ENCODE measurements around the gene UTP20. TPM values are rescaled to one million over a fixed set of nuclear protein-coding genes. Genes with fewer than 3 reads are reported as not detected.
"Not testable (repeated sequence)": the region's sequence is repeated elsewhere in the genome, so short reads cannot be mapped to it uniquely, and the experiment has no call there.

The UTP20 gene
- total RNA-seq, 2 donors from 2014 or later: 22.7 to 37.9 TPM

- not testable (repeated sequence) for H3K4me1 Mint-ChIP-seq (ENCODE audit: low read depth in 2 of 2); H3K27me3 Mint-ChIP-seq; H3K27ac Mint-ChIP-seq; H3K9me3 Mint-ChIP-seq; DNase-seq (ENCODE audit: low spot score); H3K36me3 Mint-ChIP-seq; ATAC-seq; H3K4me3 Mint-ChIP-seq
These were observed 142.2 kb downstream of the UTP20 start for GRCh38 chr12:101422066-101422465.

GRCh38 chr12:101424620-101425019 lies 144.7 kb downstream of the UTP20 start:
- no peaks in the 10 kb centered on the region for H3K9me3 Mint-ChIP-seq
- DNase-seq (ENCODE audit: low spot score): no peak
- H3K4me1 Mint-ChIP-seq (ENCODE audit: low read depth in 2 of 2): no peaks in the 10 kb centered on the region
- H3K36me3 Mint-ChIP-seq: no peaks in the 10 kb centered on the region
- H3K4me3 Mint-ChIP-seq: no peak overlapping the region
- H3K27me3 Mint-ChIP-seq: peaks cover 0 to 3% of the 10 kb centered on the region in 2 donors
- no peak overlapping the region for H3K27ac Mint-ChIP-seq
- ATAC-seq: no peak

- Mint-ChIP-seq H3K9me3 (no peaks in the 10 kb centered on the region), H3K36me3 (no peaks in the 10 kb centered on the region), H3K27ac (no peak overlapping the region), H3K27me3 (peaks cover 0 to 5% of the 10 kb centered on the region in 2 donors), H3K4me3 (no peak overlapping the region), H3K4me1 (ENCODE audit: low read depth in 2 of 2) (no peaks in the 10 kb centered on the region)
- DNase-seq (ENCODE audit: low spot score) (no peak), ATAC-seq (no peak)
These were observed 150.6 kb downstream of the UTP20 start for GRCh38 chr12:101430456-101430855.

- H3K4me1 Mint-ChIP-seq (ENCODE audit: low read depth in 2 of 2): no peaks in the 10 kb centered on the region
- no peaks in the 10 kb centered on the region for H3K9me3 Mint-ChIP-seq
- ATAC-seq (no peak), DNase-seq (ENCODE audit: low spot score) (no peak)
- no peak overlapping the region for H3K4me3 Mint-ChIP-seq
- no peak overlapping the region for H3K27ac Mint-ChIP-seq
- no peaks in the 10 kb centered on the region for H3K36me3 Mint-ChIP-seq
- peaks cover 0 to 8% of the 10 kb centered on the region in 2 donors for H3K27me3 Mint-ChIP-seq
These were observed 156.2 kb downstream of the UTP20 start for GRCh38 chr12:101436136-101436535.

Other genes starting within 250 kb of the UTP20 start
- gene SLC5A8, start 69.9 kb upstream of the UTP20 start, total RNA-seq: not detected
- 10 to 100 TPM; 47.1 to 71.2 TPM for gene ARL1, start 127.7 kb downstream of the UTP20 start, total RNA-seq
- gene SPIC, start 195.2 kb downstream of the UTP20 start, total RNA-seq: not detected

Measured in natural killer cell treated with Interleukin-12 subunit alpha and Interleukin-12 subunit beta and Interleukin-15 and Interleukin-18, amount 100 ng/mL, for 72 hours (primary cell).